HEK293 (cell line): ENCODE measurements around the gene PRIMA1.

ENCODE experiments used
- PRDM6 ChIP-seq: fragments of 450-650 bp; formaldehyde crosslinking; IDR thresholded peaks from 2 replicates; pipeline ENCODE4 v1.5.1; 2017; ENCODE audit warnings: missing biosample characterization, missing genetic modification characterization
- ZNF121 ChIP-seq: fragments of 450-650 bp; formaldehyde crosslinking; IDR thresholded peaks from 2 replicates; pipeline ENCODE4 v1.5.1; 2016; ENCODE audit warnings: missing biosample characterization, missing genetic modification characterization
- ZNF302 ChIP-seq: fragments of 450-650 bp; formaldehyde crosslinking; IDR thresholded peaks from 2 replicates; pipeline ENCODE4 v1.5.1; 2016; ENCODE audit warnings: missing biosample characterization, missing genetic modification characterization, low read depth
- ZNF549 ChIP-seq: fragments of 450-650 bp; IDR thresholded peaks from 2 replicates; pipeline ENCODE4 v1.5.1; 2018; ENCODE audit warnings: missing biosample characterization, missing genetic modification characterization, mild to moderate bottlenecking, inconsistent platforms, moderate library complexity
- TF ChIP-seq, protein P1 (sequence below): fragments of 450-650 bp; formaldehyde crosslinking; IDR thresholded peaks from 2 replicates; pipeline ENCODE4 v1.5.1; 2016; ENCODE audit warnings: missing biosample characterization, missing genetic modification characterization

- TF ChIP-seq ZNF549 (tag by site-specific recombination) (no peak), ZNF121 (no peak), ZNF302 (tag by site-specific recombination) (no peak), PRDM6 (tag by site-specific recombination) (no peak)
- TF ChIP-seq, protein P1, sequence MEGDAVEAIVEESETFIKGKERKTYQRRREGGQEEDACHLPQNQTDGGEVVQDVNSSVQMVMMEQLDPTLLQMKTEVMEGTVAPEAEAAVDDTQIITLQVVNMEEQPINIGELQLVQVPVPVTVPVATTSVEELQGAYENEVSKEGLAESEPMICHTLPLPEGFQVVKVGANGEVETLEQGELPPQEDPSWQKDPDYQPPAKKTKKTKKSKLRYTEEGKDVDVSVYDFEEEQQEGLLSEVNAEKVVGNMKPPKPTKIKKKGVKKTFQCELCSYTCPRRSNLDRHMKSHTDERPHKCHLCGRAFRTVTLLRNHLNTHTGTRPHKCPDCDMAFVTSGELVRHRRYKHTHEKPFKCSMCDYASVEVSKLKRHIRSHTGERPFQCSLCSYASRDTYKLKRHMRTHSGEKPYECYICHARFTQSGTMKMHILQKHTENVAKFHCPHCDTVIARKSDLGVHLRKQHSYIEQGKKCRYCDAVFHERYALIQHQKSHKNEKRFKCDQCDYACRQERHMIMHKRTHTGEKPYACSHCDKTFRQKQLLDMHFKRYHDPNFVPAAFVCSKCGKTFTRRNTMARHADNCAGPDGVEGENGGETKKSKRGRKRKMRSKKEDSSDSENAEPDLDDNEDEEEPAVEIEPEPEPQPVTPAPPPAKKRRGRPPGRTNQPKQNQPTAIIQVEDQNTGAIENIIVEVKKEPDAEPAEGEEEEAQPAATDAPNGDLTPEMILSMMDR (tag by site-specific recombination), result no peak
These were observed 60.2 kb downstream of the PRIMA1 start for GRCh38 chr14:93727917-93728650.
